SK-N-SH (cell line): ENCODE data around the gene FYN. TPM values are rescaled to one million over a fixed set of nuclear protein-coding genes. Genes with fewer than 3 reads are reported as not detected.

Experiments used
- CTCF ChIA-PET: fragments of 300-600, 350-600 bp; formaldehyde crosslinking; extraction: SDS; loops from one replicate; lab custom pipeline; 2021; lab: Yijun Ruan, JAX
- POLR2A ChIA-PET: fragments of 350-600 bp; sonication (Branson Sonifier 250); formaldehyde crosslinking; extraction: SDS; loops from one replicate; lab custom pipeline; 2020; ENCODE audit warnings: antibody characterized with exemption, inconsistent platforms; lab: Yijun Ruan, JAX
- DNase-seq: peaks from one replicate; pipeline ENCODE4 v3.0.0; 2012
- H2AFZ ChIP-seq: fragments of 200-600 bp; sonication (generic); 2 replicates; pipeline ENCODE4 v1.8.1; 2016; ENCODE audit warnings: antibody characterized with exemption, mild to moderate bottlenecking, low read depth
- H3F3A ChIP-seq: fragments of 200-600 bp; sonication (generic); replicated peaks from 2 replicates; pipeline ENCODE3; 2016; ENCODE audit warnings: antibody characterized with exemption, mild to moderate bottlenecking; ENCODE audit not compliant: insufficient read depth
- H3K27ac ChIP-seq, 2 experiments: fragments of 200-500 bp in 1 of 2; fragments of 200-600 bp in 1 of 2; sonication (Bioruptor generic) in 1 of 2; sonication (generic), shearing (Covaris generic) in 1 of 2; 2 replicates each; pipeline versions ENCODE4 v1.5.1 to v1.6.1; 2014 to 2016; ENCODE audit warnings: low read depth in 2 of 2, inconsistent platforms in 1 of 2, low read length in 1 of 2, mild to moderate bottlenecking in 1 of 2, mixed read lengths in 1 of 2
- H3K27me3 ChIP-seq: fragments of 200-600 bp; sonication (generic), shearing (Covaris generic); 2 replicates; pipeline ENCODE4 v1.6.1; 2016; ENCODE audit warnings: mixed run types; ENCODE audit not compliant: insufficient read depth
- H3K36me3 ChIP-seq, 2 experiments: fragments of 200-500 bp in 1 of 2; fragments of 200-600 bp in 1 of 2; sonication (Bioruptor generic) in 1 of 2; sonication (generic) in 1 of 2; replicated peaks in 1 of 2; 2 replicates each; pipeline versions ENCODE3 to v1.5.1; 2014 to 2016; ENCODE audit warnings: low read length in 1 of 2, mild to moderate bottlenecking in 1 of 2; ENCODE audit not compliant: insufficient read depth in 2 of 2, control insufficient read depth in 1 of 2
- H3K4me1 ChIP-seq, 2 experiments: fragments of 200-500 bp in 1 of 2; fragments of 200-600 bp in 1 of 2; sonication (Bioruptor generic) in 1 of 2; sonication (generic), shearing (Covaris generic) in 1 of 2; 2 replicates each; pipeline versions ENCODE4 v1.5.1 to v1.6.1; 2014 to 2016; ENCODE audit warnings: low read depth in 1 of 2, low read length in 1 of 2, mixed run types in 1 of 2; ENCODE audit not compliant: insufficient read depth in 2 of 2, control insufficient read depth in 1 of 2
- H3K4me2 ChIP-seq: fragments of 200-600 bp; sonication (generic), shearing (Covaris generic); 2 replicates; pipeline ENCODE4 v1.6.1; 2017; ENCODE audit warnings: mixed run types
- H3K4me3 ChIP-seq, 2 experiments: fragments of 200-500 bp in 1 of 2; fragments of 200-600 bp in 1 of 2; sonication (Bioruptor generic) in 1 of 2; sonication (generic), shearing (Covaris generic) in 1 of 2; 2 replicates each; pipeline versions ENCODE4 v1.5.1 to v1.8.1; 2014 to 2016; ENCODE audit warnings: low read depth in 2 of 2, inconsistent platforms in 1 of 2, low read length in 1 of 2, mild to moderate bottlenecking in 1 of 2, mixed read lengths in 1 of 2, moderate library complexity in 1 of 2
- H3K79me2 ChIP-seq: fragments of 200-600 bp; sonication (generic); 2 replicates; pipeline ENCODE4 v1.8.1; 2017; ENCODE audit warnings: mild to moderate bottlenecking; ENCODE audit not compliant: insufficient read depth
- H3K9ac ChIP-seq: fragments of 200-600 bp; sonication (generic); 2 replicates; pipeline ENCODE4 v1.6.1; 2017; ENCODE audit warnings: mixed run types
- H3K9me2 ChIP-seq: fragments of 200-600 bp; sonication (generic); 2 replicates; pipeline ENCODE4 v1.6.1; 2017; ENCODE audit warnings: mixed run types
- H3K9me3 ChIP-seq: fragments of 200-600 bp; sonication (generic); 2 replicates; pipeline ENCODE4 v1.6.1; 2017; ENCODE audit warnings: mixed run types, mild to moderate bottlenecking, moderate library complexity
- H4K20me1 ChIP-seq: fragments of 200-600 bp; sonication (generic); 2 replicates; pipeline ENCODE4 v1.6.1; 2017; ENCODE audit warnings: mild to moderate bottlenecking, mixed run types; ENCODE audit not compliant: insufficient read depth
- CHD2 ChIP-seq: fragments of 150-350 bp; IDR thresholded peaks from 2 replicates; pipeline ENCODE4 v1.6.1; 2018; ENCODE audit warnings: low read length; ENCODE audit not compliant: partially characterized antibody
- ELF1 ChIP-seq: IDR thresholded peaks from 2 replicates; pipeline ENCODE4 v1.4.0; 2012
- EZH2phosphoT487 ChIP-seq: fragments of 200-600 bp; sonication (generic); IDR thresholded peaks from 2 replicates; pipeline ENCODE4 v1.6.1; 2017; ENCODE audit warnings: low read depth, mixed run types, mild to moderate bottlenecking, antibody characterized with exemption, moderate library complexity, borderline replicate concordance
- FOSL2 ChIP-seq: IDR thresholded peaks from 2 replicates; pipeline ENCODE4 v1.4.0; 2012; ENCODE audit warnings: low read depth, mild to moderate bottlenecking, moderate library complexity, borderline replicate concordance
- FOXJ3 ChIP-seq: sonication (generic); formaldehyde crosslinking; IDR thresholded peaks from 2 replicates; pipeline ENCODE4 v1.5.1; 2020; ENCODE audit warnings: mild to moderate bottlenecking, missing genetic modification reagents
- FOXM1 ChIP-seq: IDR thresholded peaks from 2 replicates; pipeline ENCODE4 v1.4.0; 2012; ENCODE audit warnings: low read depth, mild to moderate bottlenecking
- MXI1 ChIP-seq: IDR thresholded peaks from 2 replicates; pipeline ENCODE4 v1.6.1; 2012; ENCODE audit warnings: mild to moderate bottlenecking, low read depth, low read length, improper control_type of control experiment
- NRF1 ChIP-seq: IDR thresholded peaks from 2 replicates; pipeline ENCODE4 v1.6.1; 2012; ENCODE audit warnings: low read depth, mild to moderate bottlenecking, low read length
- RAD21 ChIP-seq: IDR thresholded peaks from 2 replicates; pipeline ENCODE4 v1.6.1; 2012; ENCODE audit warnings: mild to moderate bottlenecking, low read length
- RCOR1 ChIP-seq: fragments of 150-350 bp; IDR thresholded peaks from 2 replicates; pipeline ENCODE4 v1.6.1; 2017; ENCODE audit warnings: antibody characterized with exemption, low read length
- RFX5 ChIP-seq: IDR thresholded peaks from 2 replicates; pipeline ENCODE4 v1.6.1; 2012; ENCODE audit warnings: mild to moderate bottlenecking, improper control_type of control experiment, low read length
- RXRA ChIP-seq: IDR thresholded peaks from 2 replicates; pipeline ENCODE4 v1.4.0; 2012; ENCODE audit warnings: low read depth, mild to moderate bottlenecking, borderline replicate concordance
- TAF1 ChIP-seq: IDR thresholded peaks from 2 replicates; pipeline ENCODE4 v1.6.1; 2012; ENCODE audit warnings: low read depth, mild to moderate bottlenecking, low read length, moderate library complexity, borderline replicate concordance
- TCF12 ChIP-seq: IDR thresholded peaks from 2 replicates; pipeline ENCODE4 v1.4.0; 2012
- YY1 ChIP-seq: IDR thresholded peaks from 2 replicates; pipeline ENCODE4 v1.4.0; 2012; ENCODE audit warnings: low read depth, mild to moderate bottlenecking
- WGBS: methylation state at CpG from one replicate; pipeline ENCODE4 v1.1.6; 2017; ENCODE audit warnings: low lambda C conversion rate; 5-methylcytosine and 5-hydroxymethylcytosine counted together
- polyA plus RNA-seq, 3 experiments: library from polyadenylated mRNA; depleted of rRNA; stranded (reverse); fragments of >200 nt; gene quantifications; 2 replicates each; pipeline ENCODE4 v1.2.3, GENCODE V29; 2012
- TF ChIP-seq, protein P1 (sequence below): IDR thresholded peaks from 2 replicates; pipeline ENCODE4 v1.4.0; 2012; ENCODE audit warnings: low read depth, borderline replicate concordance
- TF ChIP-seq, protein P2 (sequence below): IDR thresholded peaks from 2 replicates; pipeline ENCODE4 v1.4.0; 2012; ENCODE audit warnings: low read depth
- TF ChIP-seq, protein P3 (sequence below): fragments of 150-350 bp; IDR thresholded peaks from 2 replicates; pipeline ENCODE4 v1.6.1; 2017; ENCODE audit warnings: antibody characterized with exemption, low read length, low read depth, borderline replicate concordance
- TF ChIP-seq, protein P4 (sequence below): fragments of 200-600 bp; sonication (generic); IDR thresholded peaks from 2 replicates; pipeline ENCODE4 v1.6.1; 2017; ENCODE audit warnings: antibody characterized with exemption, mild to moderate bottlenecking, moderate library complexity
- TF ChIP-seq, protein P5 (sequence below): IDR thresholded peaks from 2 replicates; pipeline ENCODE4 v1.4.0; 2012; ENCODE audit warnings: low read depth, borderline replicate concordance

FYN gene
- polyA plus RNA-seq, 1 of the 3 experiments (the other 2 are of a cell fraction), result 31.0 TPM

DNA sequence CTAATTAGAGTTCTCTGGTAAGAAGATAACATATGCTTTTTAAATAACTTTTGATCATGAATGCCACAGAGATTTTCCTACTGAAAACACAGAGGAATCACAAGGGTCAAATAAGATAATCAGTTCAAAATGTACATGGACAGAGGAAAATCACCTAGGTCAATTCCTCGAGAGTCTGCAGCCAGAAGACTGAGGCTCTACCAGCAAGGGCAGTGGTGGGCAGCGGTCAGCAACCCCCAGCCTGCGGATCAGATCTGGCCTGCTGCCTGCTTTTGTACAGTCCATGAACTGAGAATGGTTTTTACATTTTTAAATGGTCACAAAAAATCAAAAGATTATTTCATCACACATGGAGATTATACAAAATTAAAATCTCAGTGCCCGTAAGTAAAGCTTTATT lies 79.0 kb downstream of the FYN start:
- CTCF ChIA-PET, result interaction anchor here (1.0 kb wide), 2 partner anchors 19 to 85 kb away, joined by 3 to 5 read pairs; no protein-coding TSS in a partner anchor
- POLR2A ChIA-PET, result no interaction called here
- H3K9me2 ChIP-seq, result no peaks in the 10 kb centered on the region

More for the DNA sequence above, 79.0 kb downstream of the FYN start:
- Histone ChIP-seq H3K4me1 (peaks cover 12 to 42% of the 10 kb centered on the region in 2 experiments; a peak in 3 of 4 replicates), H3K27me3 (no peaks in the 10 kb centered on the region), H3F3A (no peaks in the 10 kb centered on the region), H3K4me3 (no peak overlapping the region), H3K79me2 (peaks cover 26% of the 10 kb centered on the region), H3K9ac (no peak overlapping the region), H3K36me3 (no peaks in the 10 kb centered on the region), H3K9me3 (no peaks in the 10 kb centered on the region), H3K27ac (peak overlapping the region in 1 of 2 experiments; percentile 92; a peak in 2 of 4 replicates), H4K20me1 (no peaks in the 10 kb centered on the region), H3K4me2 (no peak overlapping the region), H2AFZ (no peak overlapping the region)
- TF ChIP-seq FOSL2 (no peak), MXI1 (no peak), CHD2 (no peak), RCOR1 (no peak), RFX5 (no peak), FOXJ3 (no peak), NRF1 (no peak), YY1 (no peak), RAD21 (no peak), TCF12 (no peak), TAF1 (no peak), FOXM1 (no peak), RXRA (no peak), EZH2phosphoT487 (no peak), ELF1 (no peak)
- TF ChIP-seq, protein P1, sequence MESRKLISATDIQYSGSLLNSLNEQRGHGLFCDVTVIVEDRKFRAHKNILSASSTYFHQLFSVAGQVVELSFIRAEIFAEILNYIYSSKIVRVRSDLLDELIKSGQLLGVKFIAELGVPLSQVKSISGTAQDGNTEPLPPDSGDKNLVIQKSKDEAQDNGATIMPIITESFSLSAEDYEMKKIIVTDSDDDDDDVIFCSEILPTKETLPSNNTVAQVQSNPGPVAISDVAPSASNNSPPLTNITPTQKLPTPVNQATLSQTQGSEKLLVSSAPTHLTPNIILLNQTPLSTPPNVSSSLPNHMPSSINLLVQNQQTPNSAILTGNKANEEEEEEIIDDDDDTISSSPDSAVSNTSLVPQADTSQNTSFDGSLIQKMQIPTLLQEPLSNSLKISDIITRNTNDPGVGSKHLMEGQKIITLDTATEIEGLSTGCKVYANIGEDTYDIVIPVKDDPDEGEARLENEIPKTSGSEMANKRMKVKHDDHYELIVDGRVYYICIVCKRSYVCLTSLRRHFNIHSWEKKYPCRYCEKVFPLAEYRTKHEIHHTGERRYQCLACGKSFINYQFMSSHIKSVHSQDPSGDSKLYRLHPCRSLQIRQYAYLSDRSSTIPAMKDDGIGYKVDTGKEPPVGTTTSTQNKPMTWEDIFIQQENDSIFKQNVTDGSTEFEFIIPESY, result no peak
- TF ChIP-seq, protein P2, sequence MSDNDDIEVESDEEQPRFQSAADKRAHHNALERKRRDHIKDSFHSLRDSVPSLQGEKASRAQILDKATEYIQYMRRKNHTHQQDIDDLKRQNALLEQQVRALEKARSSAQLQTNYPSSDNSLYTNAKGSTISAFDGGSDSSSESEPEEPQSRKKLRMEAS, result no peak
- TF ChIP-seq, protein P3, sequence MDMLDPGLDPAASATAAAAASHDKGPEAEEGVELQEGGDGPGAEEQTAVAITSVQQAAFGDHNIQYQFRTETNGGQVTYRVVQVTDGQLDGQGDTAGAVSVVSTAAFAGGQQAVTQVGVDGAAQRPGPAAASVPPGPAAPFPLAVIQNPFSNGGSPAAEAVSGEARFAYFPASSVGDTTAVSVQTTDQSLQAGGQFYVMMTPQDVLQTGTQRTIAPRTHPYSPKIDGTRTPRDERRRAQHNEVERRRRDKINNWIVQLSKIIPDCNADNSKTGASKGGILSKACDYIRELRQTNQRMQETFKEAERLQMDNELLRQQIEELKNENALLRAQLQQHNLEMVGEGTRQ, result no peak
- TF ChIP-seq, protein P4, sequence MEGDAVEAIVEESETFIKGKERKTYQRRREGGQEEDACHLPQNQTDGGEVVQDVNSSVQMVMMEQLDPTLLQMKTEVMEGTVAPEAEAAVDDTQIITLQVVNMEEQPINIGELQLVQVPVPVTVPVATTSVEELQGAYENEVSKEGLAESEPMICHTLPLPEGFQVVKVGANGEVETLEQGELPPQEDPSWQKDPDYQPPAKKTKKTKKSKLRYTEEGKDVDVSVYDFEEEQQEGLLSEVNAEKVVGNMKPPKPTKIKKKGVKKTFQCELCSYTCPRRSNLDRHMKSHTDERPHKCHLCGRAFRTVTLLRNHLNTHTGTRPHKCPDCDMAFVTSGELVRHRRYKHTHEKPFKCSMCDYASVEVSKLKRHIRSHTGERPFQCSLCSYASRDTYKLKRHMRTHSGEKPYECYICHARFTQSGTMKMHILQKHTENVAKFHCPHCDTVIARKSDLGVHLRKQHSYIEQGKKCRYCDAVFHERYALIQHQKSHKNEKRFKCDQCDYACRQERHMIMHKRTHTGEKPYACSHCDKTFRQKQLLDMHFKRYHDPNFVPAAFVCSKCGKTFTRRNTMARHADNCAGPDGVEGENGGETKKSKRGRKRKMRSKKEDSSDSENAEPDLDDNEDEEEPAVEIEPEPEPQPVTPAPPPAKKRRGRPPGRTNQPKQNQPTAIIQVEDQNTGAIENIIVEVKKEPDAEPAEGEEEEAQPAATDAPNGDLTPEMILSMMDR, result no peak
- TF ChIP-seq, protein P5, sequence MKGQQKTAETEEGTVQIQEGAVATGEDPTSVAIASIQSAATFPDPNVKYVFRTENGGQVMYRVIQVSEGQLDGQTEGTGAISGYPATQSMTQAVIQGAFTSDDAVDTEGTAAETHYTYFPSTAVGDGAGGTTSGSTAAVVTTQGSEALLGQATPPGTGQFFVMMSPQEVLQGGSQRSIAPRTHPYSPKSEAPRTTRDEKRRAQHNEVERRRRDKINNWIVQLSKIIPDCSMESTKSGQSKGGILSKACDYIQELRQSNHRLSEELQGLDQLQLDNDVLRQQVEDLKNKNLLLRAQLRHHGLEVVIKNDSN, result no peak
- 89% methylated on average over 4 of the region's 4 CpGs for WGBS
- no peak for DNase-seq
